Endodermal cell (in vitro differentiated cells): Measurements from ENCODE around the gene SLC3A2. TPM values are rescaled to one million over a fixed set of nuclear protein-coding genes. Genes with fewer than 3 reads are reported as not detected.
"Not testable (repeated sequence)": the region's sequence is repeated elsewhere in the genome, so short reads cannot be mapped to it uniquely, and the experiment has no call there.

Source experiments
- DNase-seq: peaks from one replicate; pipeline ENCODE4 v3.0.0-alpha.2; 2017
- H3K27ac ChIP-seq: 2 replicates; pipeline ENCODE4 v1.5.1; 2013; ENCODE audit warnings: mild to moderate bottlenecking, low read depth, low read length, moderate library complexity
- H3K27me3 ChIP-seq: 2 replicates; pipeline ENCODE4 v1.6.1; 2013; ENCODE audit warnings: mild to moderate bottlenecking, low read length, moderate library complexity; ENCODE audit not compliant: insufficient read depth, control insufficient read depth, poor library complexity, severe bottlenecking
- H3K36me3 ChIP-seq: 2 replicates; pipeline ENCODE4 v1.7.0; 2013; ENCODE audit warnings: mild to moderate bottlenecking, low read length, moderate library complexity; ENCODE audit not compliant: control insufficient read depth, insufficient read depth
- H3K4me1 ChIP-seq: one replicate; pipeline ENCODE4 v1.7.0; 2013; ENCODE audit warnings: low read length; ENCODE audit not compliant: control insufficient read depth, insufficient read depth
- H3K4me3 ChIP-seq: 2 replicates; pipeline ENCODE4 v1.5.1; 2013; ENCODE audit warnings: mild to moderate bottlenecking, low read length, moderate library complexity
- H3K9ac ChIP-seq: 2 replicates; pipeline ENCODE4 v1.6.1; 2013; ENCODE audit warnings: mild to moderate bottlenecking, low read length, moderate library complexity; ENCODE audit not compliant: poor library complexity, severe bottlenecking; ENCODE audit errors: extremely low read depth
- H3K9me3 ChIP-seq: 2 replicates; pipeline ENCODE4 v1.6.1; 2013; ENCODE audit warnings: mild to moderate bottlenecking, low read length, moderate library complexity; ENCODE audit not compliant: control insufficient read depth
- H3K27ac Mint-ChIP-seq: 2 replicates; pipeline ENCODE4 v1.8.0; 2020; ENCODE audit warnings: mixed read lengths
- H3K27me3 Mint-ChIP-seq: 2 replicates; pipeline ENCODE4 v1.8.0; 2021; ENCODE audit warnings: mild to moderate bottlenecking, mixed read lengths; ENCODE audit not compliant: insufficient read depth
- H3K36me3 Mint-ChIP-seq: 2 replicates; pipeline ENCODE4 v1.8.0; 2020; ENCODE audit warnings: low read depth, mixed read lengths
- H3K4me1 Mint-ChIP-seq: 2 replicates; pipeline ENCODE4 v1.8.0; 2020; ENCODE audit warnings: mixed read lengths
- H3K4me3 Mint-ChIP-seq: 2 replicates; pipeline ENCODE4 v1.8.0; 2020; ENCODE audit warnings: mild to moderate bottlenecking, moderate library complexity, mixed read lengths
- H3K9me3 Mint-ChIP-seq: 2 replicates; pipeline ENCODE4 v1.8.0; 2020; ENCODE audit warnings: mild to moderate bottlenecking, mixed read lengths
- WGBS, 2 experiments: methylation state at CpG; one replicate each; pipeline versions ENCODE4 v1.1.5 to v1.1.7; 2013; ENCODE audit warnings: missing lambda C conversion rate in 2 of 2, mixed read lengths in 1 of 2; ENCODE audit not compliant: insufficient coverage in 1 of 2, insufficient read length in 1 of 2; 5-methylcytosine and 5-hydroxymethylcytosine counted together
- total RNA-seq, 2 donors: library from RNA; stranded (reverse); fragmentation: NEBNext Ultra II Directional in 1 of 2; extraction: Animal tissue kit (Norgen Biotek cat#: 25700) in 1 of 2; gene quantifications; 2 replicates in 1 of 2; 3 replicates in 1 of 2; pipeline ENCODE4 v1.2.1, GENCODE V29; 2021
- TF ChIP-seq, protein P1 (sequence below): fragments of 200-600 bp; sonication (generic); conservative IDR thresholded peaks from 2 replicates; pipeline ENCODE4 v1.5.0; 2021; ENCODE audit warnings: antibody characterized with exemption, mild to moderate bottlenecking

The SLC3A2 gene
- total RNA-seq, 2 donors from 2014 or later = 438 to 488 TPM

DNA sequence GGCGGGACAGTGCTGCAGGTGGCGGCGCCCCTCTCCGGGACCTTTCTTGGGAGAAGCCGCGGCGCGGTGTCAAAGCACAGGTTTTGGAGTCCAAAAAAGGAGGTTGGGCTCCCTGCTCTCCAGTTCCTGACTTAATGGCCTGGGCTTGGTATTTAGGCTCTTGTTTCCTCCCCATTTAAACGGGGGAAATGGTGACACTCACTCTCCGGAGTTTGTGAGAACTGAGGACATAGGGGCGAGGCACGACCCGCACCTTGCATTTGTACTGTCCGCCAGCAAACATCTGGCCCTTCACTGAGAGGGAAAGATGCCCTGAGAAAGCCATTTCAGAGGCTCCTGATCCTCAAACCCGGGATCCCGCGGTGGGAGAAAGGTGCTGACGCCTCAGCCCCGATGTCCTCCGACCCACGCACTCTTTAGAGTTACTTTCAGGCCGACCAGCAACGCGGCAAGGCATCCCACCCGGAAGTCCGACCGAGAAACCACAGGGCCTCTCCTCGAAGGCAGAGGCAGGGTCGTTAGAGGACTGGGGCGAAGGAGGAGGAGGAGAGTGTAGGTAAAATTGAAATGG, 38.4 kb upstream of the SLC3A2 start:
- peak; percentile 95 for DNase-seq
- Histone ChIP-seq H3K27me3 (no peaks in the 10 kb centered on the region), H3K27ac (peak overlapping the region; percentile 100), H3K9ac (peak overlapping the region; percentile 91), H3K4me1 (no peaks in the 10 kb centered on the region), H3K36me3 (peaks cover 7% of the 10 kb centered on the region), H3K4me3 (peak overlapping the region; percentile 76), H3K9me3 (peaks cover 7% of the 10 kb centered on the region)
- no peaks in the 10 kb centered on the region for H3K27me3 Mint-ChIP-seq
- H3K27ac Mint-ChIP-seq = no peak overlapping the region
- peaks cover 7% of the 10 kb centered on the region for H3K36me3 Mint-ChIP-seq
- no peak overlapping the region for H3K4me3 Mint-ChIP-seq
- peaks cover 12% of the 10 kb centered on the region for H3K9me3 Mint-ChIP-seq
- peaks cover 6% of the 10 kb centered on the region for H3K4me1 Mint-ChIP-seq
- TF ChIP-seq, protein P1, sequence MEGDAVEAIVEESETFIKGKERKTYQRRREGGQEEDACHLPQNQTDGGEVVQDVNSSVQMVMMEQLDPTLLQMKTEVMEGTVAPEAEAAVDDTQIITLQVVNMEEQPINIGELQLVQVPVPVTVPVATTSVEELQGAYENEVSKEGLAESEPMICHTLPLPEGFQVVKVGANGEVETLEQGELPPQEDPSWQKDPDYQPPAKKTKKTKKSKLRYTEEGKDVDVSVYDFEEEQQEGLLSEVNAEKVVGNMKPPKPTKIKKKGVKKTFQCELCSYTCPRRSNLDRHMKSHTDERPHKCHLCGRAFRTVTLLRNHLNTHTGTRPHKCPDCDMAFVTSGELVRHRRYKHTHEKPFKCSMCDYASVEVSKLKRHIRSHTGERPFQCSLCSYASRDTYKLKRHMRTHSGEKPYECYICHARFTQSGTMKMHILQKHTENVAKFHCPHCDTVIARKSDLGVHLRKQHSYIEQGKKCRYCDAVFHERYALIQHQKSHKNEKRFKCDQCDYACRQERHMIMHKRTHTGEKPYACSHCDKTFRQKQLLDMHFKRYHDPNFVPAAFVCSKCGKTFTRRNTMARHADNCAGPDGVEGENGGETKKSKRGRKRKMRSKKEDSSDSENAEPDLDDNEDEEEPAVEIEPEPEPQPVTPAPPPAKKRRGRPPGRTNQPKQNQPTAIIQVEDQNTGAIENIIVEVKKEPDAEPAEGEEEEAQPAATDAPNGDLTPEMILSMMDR = no peak
- 10% methylated on average over 20 to 30 of the region's 30 CpGs for WGBS, 2 experiments

DNA sequence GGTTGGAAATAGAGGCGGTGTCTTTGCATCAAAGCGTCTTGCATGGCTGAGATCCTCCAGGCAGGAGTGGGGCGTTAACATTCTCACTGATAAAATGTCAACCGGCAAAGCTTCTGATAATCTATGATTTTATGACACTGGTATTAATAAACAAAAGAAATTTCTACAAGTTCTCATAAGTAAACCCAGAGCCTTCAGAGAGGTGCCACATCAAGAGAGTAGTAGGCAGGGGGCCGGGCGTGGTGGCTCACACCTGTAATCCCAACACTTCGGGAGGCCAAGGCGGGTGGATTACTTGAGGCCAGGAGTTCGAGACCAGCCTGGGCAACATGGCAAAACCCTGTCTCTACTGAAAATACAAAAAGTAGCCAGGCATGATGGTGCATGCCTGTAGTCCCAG, 37.8 kb upstream of the SLC3A2 start:
- H3K4me1 Mint-ChIP-seq, H3K27me3 Mint-ChIP-seq, H3K27me3 ChIP-seq, H3K27ac Mint-ChIP-seq, H3K36me3 Mint-ChIP-seq, DNase-seq, H3K9me3 ChIP-seq, H3K4me3 Mint-ChIP-seq, H3K36me3 ChIP-seq, H3K4me1 ChIP-seq: not testable (repeated sequence)
- peak overlapping the region; percentile 76 for H3K4me3 ChIP-seq
- peak overlapping the region; percentile 100 for H3K27ac ChIP-seq
- H3K9ac ChIP-seq = peak overlapping the region; percentile 91
- peaks cover 15% of the 10 kb centered on the region for H3K9me3 Mint-ChIP-seq
- 87 to 98% methylated on average over 5 to 9 of the region's 9 CpGs for WGBS, 2 experiments

DNA sequence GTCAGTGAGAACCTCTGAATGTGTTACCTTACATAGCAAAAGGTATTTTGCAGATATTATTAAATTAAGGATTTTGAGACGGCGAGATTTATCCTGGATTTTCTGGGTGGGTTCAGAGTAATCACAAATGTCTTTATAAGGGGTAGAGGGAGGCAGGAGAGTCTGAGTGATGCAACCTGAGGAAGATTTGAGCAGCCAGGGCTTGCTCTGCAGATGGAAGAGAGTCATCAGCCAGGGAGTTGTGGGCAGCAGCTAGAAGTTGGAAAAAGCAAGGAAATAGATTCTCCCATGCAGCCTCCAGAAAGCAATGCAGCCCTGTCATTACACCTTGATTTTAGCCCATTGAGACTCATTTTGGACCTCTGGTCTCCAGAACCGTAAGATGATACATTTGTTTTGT, 37.2 kb upstream of the SLC3A2 start:
- DNase-seq = no peak
- H3K4me1 ChIP-seq = no peaks in the 10 kb centered on the region
- Mint-ChIP-seq H3K4me1 (peaks cover 6% of the 10 kb centered on the region), H3K27me3 (no peaks in the 10 kb centered on the region), H3K27ac (peak overlapping the region; percentile 69), H3K9me3 (peaks cover 16% of the 10 kb centered on the region), H3K36me3 (peaks cover 2% of the 10 kb centered on the region), H3K4me3 (no peak overlapping the region)
- WGBS, 2 experiments = 91 to 100% methylated on average over 3 of the region's 3 CpGs
- H3K27ac ChIP-seq = no peak overlapping the region
- H3K4me3 ChIP-seq = no peak overlapping the region
- TF ChIP-seq, protein P1 = no peak
- H3K27me3 ChIP-seq = no peaks in the 10 kb centered on the region
- H3K9ac ChIP-seq = no peak overlapping the region
- H3K36me3 ChIP-seq = no peaks in the 10 kb centered on the region
- H3K9me3 ChIP-seq = peaks cover 8% of the 10 kb centered on the region

DNA sequence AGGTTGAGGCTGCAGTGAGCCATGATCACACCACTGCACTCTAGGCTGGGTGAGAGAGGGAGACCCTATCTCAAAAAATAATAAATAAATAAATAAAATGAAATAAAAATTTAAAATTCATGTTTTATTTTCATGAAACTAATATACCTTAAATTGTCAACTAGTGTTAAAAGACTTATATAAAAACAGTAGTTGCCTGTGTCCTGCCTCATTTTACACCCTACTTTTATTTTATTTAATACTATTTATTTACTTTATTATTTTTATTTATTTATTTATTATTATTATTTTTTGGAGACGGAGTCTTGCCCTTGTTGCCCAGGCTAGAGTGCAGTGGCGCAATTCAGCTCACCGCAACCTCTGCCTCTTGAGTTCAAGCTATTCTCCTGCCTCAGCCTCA, 36.5 kb upstream of the SLC3A2 start:
- no peaks in the 10 kb centered on the region for H3K36me3 Mint-ChIP-seq
- Histone ChIP-seq H3K4me3 (no peak overlapping the region), H3K27ac (no peak overlapping the region), H3K9ac (no peak overlapping the region), H3K4me1 (no peaks in the 10 kb centered on the region), H3K27me3 (no peaks in the 10 kb centered on the region), H3K36me3 (no peaks in the 10 kb centered on the region), H3K9me3 (peaks cover 8% of the 10 kb centered on the region)
- TF ChIP-seq, protein P1 = no peak
- H3K27ac Mint-ChIP-seq = no peak overlapping the region
- no peak overlapping the region for H3K4me3 Mint-ChIP-seq
- peaks cover 3% of the 10 kb centered on the region for H3K4me1 Mint-ChIP-seq
- peaks cover 16% of the 10 kb centered on the region for H3K9me3 Mint-ChIP-seq
- WGBS, 2 experiments = 91 to 94% methylated on average over 2 to 3 of the region's 3 CpGs
- H3K27me3 Mint-ChIP-seq = no peaks in the 10 kb centered on the region
- DNase-seq = no peak
